22Rv1 (cell line): Measurements from ENCODE around the gene METTL16.

ENCODE experiments used
- H3K27ac ChIP-seq: fragments of 450-650 bp; 2 replicates; pipeline ENCODE4 v1.5.1; 2017
- ZFX ChIP-seq: fragments of 450-650 bp; IDR thresholded peaks from 2 replicates; pipeline ENCODE4 v1.6.1; 2017; ENCODE audit warnings: antibody characterized with exemption, borderline replicate concordance
- TF ChIP-seq, protein P1 (sequence below): fragments of 450-650 bp; IDR thresholded peaks from 2 replicates; pipeline ENCODE4 v1.5.1; 2017; ENCODE audit warnings: mild to moderate bottlenecking

The METTL16 gene

DNA sequence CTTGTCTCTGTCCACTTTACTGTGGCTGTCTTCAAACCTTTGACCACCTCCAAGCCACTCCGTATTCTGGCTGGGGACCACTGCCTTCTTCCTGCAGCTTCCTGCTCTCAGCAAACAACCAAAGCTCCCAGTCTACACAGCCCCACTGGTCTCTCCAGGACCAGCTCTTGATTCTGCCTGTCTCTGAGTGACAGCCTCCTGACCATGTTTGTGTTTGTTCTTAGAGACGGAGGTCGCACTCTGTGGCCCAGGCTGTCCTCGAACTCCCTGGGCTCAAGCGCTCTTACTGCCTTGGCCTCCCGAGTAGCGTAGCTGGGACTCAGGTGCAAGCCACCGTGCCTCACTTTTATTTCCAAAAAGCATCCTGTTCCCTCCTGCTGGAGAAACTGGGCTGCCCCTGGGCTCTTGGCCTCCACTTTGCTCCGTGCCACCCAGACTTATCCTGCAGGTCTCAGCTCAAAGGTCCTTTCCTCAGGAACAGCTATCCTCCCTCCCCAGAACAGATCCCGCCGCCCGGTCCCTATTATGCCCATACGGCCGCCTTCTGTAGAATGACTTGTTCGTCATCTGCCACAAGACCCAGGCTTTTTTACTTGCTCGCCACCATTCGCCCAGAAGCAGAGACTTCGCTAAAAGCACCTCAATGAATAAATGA, 120.0 kb downstream of the METTL16 start:
- TF ChIP-seq ZFX = no peak
- TF ChIP-seq, protein P1, sequence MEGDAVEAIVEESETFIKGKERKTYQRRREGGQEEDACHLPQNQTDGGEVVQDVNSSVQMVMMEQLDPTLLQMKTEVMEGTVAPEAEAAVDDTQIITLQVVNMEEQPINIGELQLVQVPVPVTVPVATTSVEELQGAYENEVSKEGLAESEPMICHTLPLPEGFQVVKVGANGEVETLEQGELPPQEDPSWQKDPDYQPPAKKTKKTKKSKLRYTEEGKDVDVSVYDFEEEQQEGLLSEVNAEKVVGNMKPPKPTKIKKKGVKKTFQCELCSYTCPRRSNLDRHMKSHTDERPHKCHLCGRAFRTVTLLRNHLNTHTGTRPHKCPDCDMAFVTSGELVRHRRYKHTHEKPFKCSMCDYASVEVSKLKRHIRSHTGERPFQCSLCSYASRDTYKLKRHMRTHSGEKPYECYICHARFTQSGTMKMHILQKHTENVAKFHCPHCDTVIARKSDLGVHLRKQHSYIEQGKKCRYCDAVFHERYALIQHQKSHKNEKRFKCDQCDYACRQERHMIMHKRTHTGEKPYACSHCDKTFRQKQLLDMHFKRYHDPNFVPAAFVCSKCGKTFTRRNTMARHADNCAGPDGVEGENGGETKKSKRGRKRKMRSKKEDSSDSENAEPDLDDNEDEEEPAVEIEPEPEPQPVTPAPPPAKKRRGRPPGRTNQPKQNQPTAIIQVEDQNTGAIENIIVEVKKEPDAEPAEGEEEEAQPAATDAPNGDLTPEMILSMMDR = no peak
- peak overlapping the region; percentile 98 for H3K27ac ChIP-seq

DNA sequence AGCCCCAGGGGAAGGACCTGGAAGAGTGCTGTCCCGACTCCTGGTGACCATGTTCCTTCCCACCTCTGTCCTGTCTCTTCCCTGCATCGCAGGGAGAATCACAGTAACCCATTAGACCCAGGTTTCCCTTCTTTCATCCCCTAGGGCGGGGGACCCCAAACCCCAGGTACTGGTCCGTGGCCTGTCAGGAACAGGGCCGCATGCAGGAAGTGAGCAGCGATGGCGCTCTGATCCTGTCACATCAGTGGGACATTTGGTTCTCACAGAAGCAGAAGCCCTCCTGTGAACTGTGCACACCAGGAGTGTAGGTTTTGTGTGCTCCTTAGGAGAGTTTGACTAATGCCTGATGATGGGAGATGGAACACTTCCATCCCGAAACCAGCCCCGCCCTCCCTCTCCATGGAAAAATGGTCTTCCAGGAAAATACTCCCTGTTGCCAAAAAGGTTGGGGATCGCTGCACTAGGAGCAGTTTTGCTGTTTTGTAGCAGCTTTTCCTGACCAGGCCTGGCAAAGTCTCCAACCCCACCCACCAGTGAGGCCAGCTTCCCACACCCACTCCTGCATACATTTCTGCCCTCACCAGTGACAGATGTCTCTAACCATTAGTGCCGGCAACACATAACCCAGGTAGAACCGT, 121.4 kb downstream of the METTL16 start:
- H3K27ac ChIP-seq = no peak overlapping the region
- TF ChIP-seq, protein P1 = no peak
- no peak for TF ChIP-seq ZFX

- TF ChIP-seq ZFX = no peak
- TF ChIP-seq, protein P1 = no peak
- H3K27ac ChIP-seq = no peak overlapping the region
Observed at GRCh38 chr17:2388683-2389055, 123.0 kb downstream of the METTL16 start.

DNA sequence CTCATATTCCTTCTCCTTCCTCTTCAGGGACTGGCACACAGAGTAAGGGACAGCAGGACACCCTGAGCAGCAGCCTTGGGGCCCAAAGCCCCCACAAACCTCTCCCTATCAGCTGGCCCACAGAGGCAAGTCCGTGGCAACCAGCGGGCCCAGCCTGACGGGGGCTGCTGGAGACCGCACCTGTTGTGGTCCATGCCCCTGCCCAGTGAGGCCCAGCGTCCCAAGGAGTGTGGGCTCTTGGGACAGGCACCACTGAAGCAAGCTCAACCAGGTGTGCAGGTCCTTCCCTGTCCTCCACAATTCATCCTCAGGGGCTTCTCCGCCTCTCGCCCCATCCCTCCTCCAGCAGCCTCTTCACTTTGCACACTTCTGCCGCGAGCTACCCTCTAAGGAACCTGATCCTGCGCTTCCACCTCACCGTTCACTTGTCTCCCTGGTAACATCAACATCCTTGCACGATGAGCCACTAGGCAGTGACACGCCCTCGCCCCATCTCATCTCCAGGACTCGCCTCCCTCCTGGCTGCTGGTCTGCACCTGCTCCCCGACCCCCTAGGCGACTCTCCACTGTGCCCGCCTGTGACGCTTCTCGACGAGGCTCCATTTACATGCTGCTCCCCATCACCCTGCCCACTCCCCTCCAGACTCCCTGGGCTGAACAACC, 123.5 kb downstream of the METTL16 start:
- H3K27ac ChIP-seq = no peak overlapping the region
- TF ChIP-seq, protein P1 = no peak
- TF ChIP-seq ZFX = no peak

GRCh38 chr17:2387086-2388019, 124.3 kb downstream of the METTL16 start:
- no peak overlapping the region for H3K27ac ChIP-seq
- TF ChIP-seq, protein P1 = no peak
- TF ChIP-seq ZFX = no peak

- no peak overlapping the region for H3K27ac ChIP-seq
- no peak for TF ChIP-seq ZFX
- TF ChIP-seq, protein P1 = no peak
Observed at GRCh38 chr17:2386400-2387085, 125.1 kb downstream of the METTL16 start.
